ENCODE data around the gene ELAVL3. TPM values are rescaled to one million over a fixed set of nuclear protein-coding genes. Genes with fewer than 3 reads are reported as not detected.

The ELAVL3 gene
- not detected for total RNA-seq
- polyA plus RNA-seq: not detected

DNA sequence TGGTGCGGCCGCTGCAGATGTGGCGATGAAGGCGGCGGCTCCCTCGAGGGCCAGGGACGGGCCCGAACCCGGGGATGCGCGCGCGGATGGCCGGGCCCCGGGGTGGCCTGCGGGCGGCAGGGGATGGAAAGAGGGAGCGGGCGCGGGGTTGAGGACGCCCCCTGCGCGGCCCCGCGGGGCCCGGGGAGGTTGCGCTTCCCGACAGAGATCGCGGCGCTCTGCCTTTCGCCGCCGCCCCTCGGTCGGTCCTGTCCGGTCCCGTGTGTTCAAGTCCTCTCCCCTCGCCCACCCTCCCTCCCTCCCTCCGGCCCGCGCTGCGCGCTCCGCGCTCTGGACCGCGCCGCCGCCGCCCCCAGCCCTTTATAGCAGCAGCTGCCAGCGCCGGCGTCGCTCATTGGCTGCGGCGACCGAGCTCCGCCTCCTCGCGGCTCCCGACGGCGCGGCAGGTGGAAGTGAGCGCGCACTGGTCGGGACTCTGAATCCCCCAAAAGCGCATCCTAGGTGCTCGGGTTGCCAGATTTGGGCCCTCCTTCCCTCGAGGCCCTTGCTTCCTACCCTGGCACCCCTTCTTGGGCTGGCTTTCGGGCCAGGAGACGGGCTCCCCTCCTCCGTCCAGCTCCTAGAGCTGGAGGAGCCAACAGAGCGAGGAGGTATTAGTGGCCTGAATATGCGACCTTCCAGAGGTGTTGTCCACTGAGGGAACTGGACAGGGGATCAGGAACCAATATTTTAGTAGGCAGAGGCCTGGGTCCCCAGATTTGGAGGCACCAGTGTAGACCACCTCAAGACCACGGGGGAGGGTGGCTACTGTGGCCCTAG, at the start of gene ELAVL3:
Gene ELAVL3 (minus strand): TSS at position 332 of the 819 bp plus-strand sequence. CDS start 438 bp downstream, outside the sequence.
- POLR2A ChIA-PET: no interaction called here
- H3K9me3 ChIP-seq (ENCODE audit: low read length): no peaks in the 10 kb centered on the region
- H3K27ac Mint-ChIP-seq: peak within 1 kb of the TSS in 5 of 8 donors; percentile 19 to 54 (median 34)
- H3K4me3 Mint-ChIP-seq: peak within 1 kb of the TSS in 5 of 7 donors; percentile 43 to 79 (median 58)
- peaks cover 19 to 26% (median 25%) of the 10 kb centered on the region in 3 donors for H3K4me1 Mint-ChIP-seq
- CTCF ChIA-PET: interaction anchor here (1.2 to 3.3 kb wide), 2 partner anchors 52 to 100 kb away, joined by 3 to 35 read pairs; no protein-coding TSS in a partner anchor
- H3K27me3 ChIP-seq (ENCODE audit: insufficient read depth, low read length, poor library complexity, severe bottlenecking): peaks cover 15% of the 10 kb centered on the region
- H3K36me3 Mint-ChIP-seq: peaks cover 0 to 9% (median 0%) of the 10 kb centered on the region in 3 donors
- H3K9me3 Mint-ChIP-seq: no peaks in the 10 kb centered on the region
- H3K4me3 ChIP-seq (ENCODE audit: low read length): no peak within 1 kb of the TSS
- no peaks in the 10 kb centered on the region for H3K36me3 ChIP-seq (ENCODE audit: insufficient read depth, low read length)
- no peak within 1 kb of the TSS for H3K27ac ChIP-seq (ENCODE audit: low read depth, low read length)
- peaks cover 23% of the 10 kb centered on the region for H3K4me1 ChIP-seq (ENCODE audit: insufficient read depth, low read length)
- peaks cover 26 to 29% of the 10 kb centered on the region in 2 donors for H3K27me3 Mint-ChIP-seq
- no peak for DNase-seq

DNA sequence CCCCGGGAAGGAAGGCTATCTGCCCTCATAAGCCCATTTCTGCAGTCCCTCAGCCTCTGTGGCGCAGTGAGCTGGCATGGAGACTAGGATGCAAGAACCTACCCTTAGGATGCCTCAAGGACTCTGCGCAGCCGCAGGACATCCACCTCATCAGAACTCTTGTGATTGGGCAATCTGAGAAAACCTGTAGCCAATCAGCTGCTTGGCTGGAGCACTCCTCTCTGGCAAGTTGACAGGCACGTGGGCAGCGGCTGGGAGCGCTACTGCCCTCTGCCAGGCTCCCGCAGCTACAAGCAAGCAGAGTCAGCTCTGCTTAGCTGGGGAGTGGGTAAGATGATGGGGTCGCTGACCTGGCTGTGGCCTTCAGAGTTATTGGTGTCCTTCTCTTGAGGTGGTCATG, 49.6 kb upstream of the ELAVL3 start:
- peak overlapping the region in 1 of 8 donors; percentile 33 for H3K27ac Mint-ChIP-seq
- H3K36me3 Mint-ChIP-seq: peaks cover 0 to 14% (median 4%) of the 10 kb centered on the region in 3 donors
- Histone ChIP-seq H3K27ac (ENCODE audit: low read depth, low read length) (no peak overlapping the region), H3K36me3 (ENCODE audit: insufficient read depth, low read length) (no peaks in the 10 kb centered on the region), H3K4me1 (ENCODE audit: insufficient read depth, low read length) (peaks cover 19% of the 10 kb centered on the region), H3K4me3 (ENCODE audit: low read length) (no peak overlapping the region), H3K27me3 (ENCODE audit: insufficient read depth, low read length, poor library complexity, severe bottlenecking) (no peaks in the 10 kb centered on the region), H3K9me3 (ENCODE audit: low read length) (no peaks in the 10 kb centered on the region)
- H3K4me1 Mint-ChIP-seq: peaks cover 22 to 31% (median 23%) of the 10 kb centered on the region in 3 donors
- peak overlapping the region in 3 of 7 donors; percentile 16 to 55 (median 37) for H3K4me3 Mint-ChIP-seq
- no peaks in the 10 kb centered on the region for H3K9me3 Mint-ChIP-seq
- POLR2A ChIA-PET: no interaction called here
- CTCF ChIA-PET: interaction anchor here (2.8 kb wide), 1 partner anchor 48 kb away, joined by 9 read pairs; no protein-coding TSS in a partner anchor
- DNase-seq: peak in 1 of 5 donors; percentile 49
- H3K27me3 Mint-ChIP-seq: no peaks in the 10 kb centered on the region

DNA sequence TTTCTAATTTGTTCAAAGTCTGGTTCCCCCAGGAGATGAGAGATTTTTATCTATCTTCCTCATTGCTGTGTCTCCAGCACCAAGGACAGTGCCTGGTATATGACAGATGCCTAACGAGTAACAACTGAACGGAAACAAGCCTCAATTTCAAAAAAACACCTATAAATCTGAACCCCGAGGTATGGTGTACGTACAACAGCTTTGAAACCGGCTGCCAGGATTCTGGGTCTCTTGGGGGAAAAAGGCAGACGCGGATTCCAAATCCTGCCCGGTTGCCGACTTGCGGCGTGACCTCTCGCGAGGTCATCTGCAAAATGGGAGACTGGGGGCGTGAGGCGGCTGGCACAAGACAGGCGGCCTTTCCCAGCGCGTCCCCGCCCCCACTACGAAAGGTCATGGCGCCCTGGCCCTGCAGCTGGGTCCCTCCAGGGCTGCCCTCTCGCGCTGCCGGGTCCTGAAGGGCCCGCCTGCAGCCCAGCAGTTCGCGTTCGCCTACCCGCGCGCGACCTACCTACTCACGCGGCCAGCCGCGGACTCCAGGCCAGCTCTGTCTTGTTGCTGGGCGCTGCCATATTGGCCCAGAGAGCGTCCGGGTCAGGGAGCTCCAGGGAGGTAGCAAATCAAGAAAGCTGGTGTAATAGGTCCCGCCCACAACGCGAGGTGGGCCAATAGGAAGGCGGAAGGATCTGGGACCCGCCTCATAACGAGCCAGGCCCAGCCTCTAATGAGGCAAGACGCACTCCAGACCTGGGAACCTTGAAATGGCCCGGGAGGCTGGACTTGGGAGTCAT, 47.9 kb upstream of the ELAVL3 start, which contains the start of gene ECSIT:
Gene ECSIT (minus strand): TSS at position 584 of the 791 bp plus-strand sequence. CDS start 9,964 bp downstream, outside the sequence.
- Histone ChIP-seq H3K9me3 (ENCODE audit: low read length) (no peaks in the 10 kb centered on the region), H3K27ac (ENCODE audit: low read depth, low read length) (peak within 1 kb of the TSS; percentile 60), H3K4me3 (ENCODE audit: low read length) (peak within 1 kb of the TSS; percentile 97), H3K27me3 (ENCODE audit: insufficient read depth, low read length, poor library complexity, severe bottlenecking) (no peaks in the 10 kb centered on the region), H3K4me1 (ENCODE audit: insufficient read depth, low read length) (peaks cover 18% of the 10 kb centered on the region), H3K36me3 (ENCODE audit: insufficient read depth, low read length) (no peaks in the 10 kb centered on the region)
- no peaks in the 10 kb centered on the region for H3K27me3 Mint-ChIP-seq
- POLR2A ChIA-PET: interaction anchor here (0.6 to 1.0 kb wide), 6 partner anchors 14 to 1194 kb away, joined by 3 to 18 read pairs (median 4); partner anchors contain the start of genes ELOF1 and SWSAP1
- H3K36me3 Mint-ChIP-seq: peaks cover 0 to 17% (median 4%) of the 10 kb centered on the region in 3 donors
- CTCF ChIA-PET: interaction anchor here (0.6 to 2.8 kb wide), 5 partner anchors 11 to 235 kb away, joined by 3 to 9 read pairs (median 4); no protein-coding TSS in a partner anchor
- H3K4me1 Mint-ChIP-seq: peaks cover 17 to 28% (median 21%) of the 10 kb centered on the region in 3 donors
- H3K27ac Mint-ChIP-seq: peak within 1 kb of the TSS; percentile 91 to 99 (median 96)
- peak; percentile 82 to 94 (median 89) for DNase-seq
- H3K4me3 Mint-ChIP-seq: peak within 1 kb of the TSS; percentile 92 to 98 (median 97)
- H3K9me3 Mint-ChIP-seq: no peaks in the 10 kb centered on the region

DNA sequence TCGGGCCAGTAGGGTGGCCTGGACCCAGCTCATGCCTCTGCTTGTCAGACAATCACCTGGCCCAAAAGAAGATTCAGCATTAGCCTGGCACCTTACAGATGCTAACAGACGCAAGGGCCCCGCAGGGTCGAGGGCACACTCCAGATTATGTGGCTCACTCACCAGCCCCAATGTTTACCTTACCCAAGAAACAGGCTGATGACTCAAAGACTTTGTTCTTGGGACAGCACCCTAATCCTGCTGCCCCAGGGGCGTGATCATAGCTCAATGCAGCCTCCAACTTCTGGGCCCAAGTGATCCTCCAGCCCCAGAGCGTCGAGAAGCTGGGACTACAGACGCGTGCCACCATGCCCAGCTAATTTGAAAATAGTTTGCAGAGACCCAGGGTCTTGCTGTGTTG, 38.3 kb upstream of the ELAVL3 start:
- no peak overlapping the region for H3K4me3 Mint-ChIP-seq
- Histone ChIP-seq H3K36me3 (ENCODE audit: insufficient read depth, low read length) (peaks cover 13% of the 10 kb centered on the region), H3K4me1 (ENCODE audit: insufficient read depth, low read length) (no peaks in the 10 kb centered on the region), H3K27me3 (ENCODE audit: insufficient read depth, low read length, poor library complexity, severe bottlenecking) (no peaks in the 10 kb centered on the region), H3K4me3 (ENCODE audit: low read length) (no peak overlapping the region), H3K9me3 (ENCODE audit: low read length) (no peaks in the 10 kb centered on the region), H3K27ac (ENCODE audit: low read depth, low read length) (no peak overlapping the region)
- H3K27me3 Mint-ChIP-seq: no peaks in the 10 kb centered on the region
- H3K27ac Mint-ChIP-seq: no peak overlapping the region
- no peaks in the 10 kb centered on the region for H3K9me3 Mint-ChIP-seq
- peaks cover 0 to 15% (median 4%) of the 10 kb centered on the region in 3 donors for H3K4me1 Mint-ChIP-seq
- no peak for DNase-seq
- H3K36me3 Mint-ChIP-seq: peaks cover 0 to 58% (median 9%) of the 10 kb centered on the region in 3 donors
- CTCF ChIA-PET: interaction anchor here (1.1 kb wide), 1 partner anchor 17 kb away, joined by 4 read pairs; no protein-coding TSS in a partner anchor
- POLR2A ChIA-PET: no interaction called here

DNA sequence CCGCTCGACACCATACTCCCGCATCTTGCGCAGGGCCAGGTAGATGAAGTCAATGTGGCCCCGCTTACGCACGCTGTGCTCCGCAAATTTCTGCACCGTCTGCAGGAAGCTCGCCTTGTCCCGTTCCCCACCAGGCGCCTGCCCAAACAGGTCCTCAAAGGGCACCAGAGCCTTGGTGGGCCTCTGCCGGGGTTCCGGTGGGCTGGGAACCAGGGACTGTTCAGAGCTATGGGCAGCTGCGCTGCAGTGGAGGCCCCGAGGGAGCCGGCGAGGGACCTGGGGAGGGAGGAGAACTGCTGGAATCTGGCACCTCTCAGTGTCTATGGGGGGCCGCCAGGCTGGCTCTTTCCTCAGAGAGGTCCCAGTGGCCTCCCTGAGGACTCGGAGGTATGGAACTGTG, 33.1 kb upstream of the ELAVL3 start:
- POLR2A ChIA-PET: no interaction called here
- no peak overlapping the region for H3K4me3 Mint-ChIP-seq

GRCh38 chr19:11510444-11510843, 29.6 kb upstream of the ELAVL3 start:
- H3K36me3 Mint-ChIP-seq: peaks cover 0 to 44% (median 4%) of the 10 kb centered on the region in 3 donors
- Histone ChIP-seq H3K4me3 (ENCODE audit: low read length) (no peak overlapping the region), H3K4me1 (ENCODE audit: insufficient read depth, low read length) (peaks cover 6% of the 10 kb centered on the region), H3K36me3 (ENCODE audit: insufficient read depth, low read length) (no peaks in the 10 kb centered on the region), H3K9me3 (ENCODE audit: low read length) (no peaks in the 10 kb centered on the region), H3K27me3 (ENCODE audit: insufficient read depth, low read length, poor library complexity, severe bottlenecking) (no peaks in the 10 kb centered on the region), H3K27ac (ENCODE audit: low read depth, low read length) (no peak overlapping the region)
- H3K27ac Mint-ChIP-seq: peak overlapping the region in 1 of 8 donors; percentile 12
- POLR2A ChIA-PET: no interaction called here
- H3K9me3 Mint-ChIP-seq: no peaks in the 10 kb centered on the region
- H3K27me3 Mint-ChIP-seq: no peaks in the 10 kb centered on the region
- no peak for DNase-seq
- H3K4me1 Mint-ChIP-seq: peaks cover 0 to 10% (median 4%) of the 10 kb centered on the region in 3 donors
- CTCF ChIA-PET: no interaction called here
- no peak overlapping the region for H3K4me3 Mint-ChIP-seq

More for the DNA sequence above, 33.1 kb upstream of the ELAVL3 start:
- Histone ChIP-seq H3K27me3 (ENCODE audit: insufficient read depth, low read length, poor library complexity, severe bottlenecking) (no peaks in the 10 kb centered on the region), H3K9me3 (ENCODE audit: low read length) (no peaks in the 10 kb centered on the region), H3K36me3 (ENCODE audit: insufficient read depth, low read length) (peaks cover 13% of the 10 kb centered on the region), H3K27ac (ENCODE audit: low read depth, low read length) (no peak overlapping the region), H3K4me1 (ENCODE audit: insufficient read depth, low read length) (no peaks in the 10 kb centered on the region), H3K4me3 (ENCODE audit: low read length) (no peak overlapping the region)
- peaks cover 0 to 64% (median 9%) of the 10 kb centered on the region in 3 donors for H3K36me3 Mint-ChIP-seq
- CTCF ChIA-PET: no interaction called here
- H3K4me1 Mint-ChIP-seq: peaks cover 0 to 3% (median 0%) of the 10 kb centered on the region in 3 donors
- no peak overlapping the region for H3K27ac Mint-ChIP-seq
- no peak for DNase-seq
- H3K9me3 Mint-ChIP-seq: no peaks in the 10 kb centered on the region
- no peaks in the 10 kb centered on the region for H3K27me3 Mint-ChIP-seq

DNA sequence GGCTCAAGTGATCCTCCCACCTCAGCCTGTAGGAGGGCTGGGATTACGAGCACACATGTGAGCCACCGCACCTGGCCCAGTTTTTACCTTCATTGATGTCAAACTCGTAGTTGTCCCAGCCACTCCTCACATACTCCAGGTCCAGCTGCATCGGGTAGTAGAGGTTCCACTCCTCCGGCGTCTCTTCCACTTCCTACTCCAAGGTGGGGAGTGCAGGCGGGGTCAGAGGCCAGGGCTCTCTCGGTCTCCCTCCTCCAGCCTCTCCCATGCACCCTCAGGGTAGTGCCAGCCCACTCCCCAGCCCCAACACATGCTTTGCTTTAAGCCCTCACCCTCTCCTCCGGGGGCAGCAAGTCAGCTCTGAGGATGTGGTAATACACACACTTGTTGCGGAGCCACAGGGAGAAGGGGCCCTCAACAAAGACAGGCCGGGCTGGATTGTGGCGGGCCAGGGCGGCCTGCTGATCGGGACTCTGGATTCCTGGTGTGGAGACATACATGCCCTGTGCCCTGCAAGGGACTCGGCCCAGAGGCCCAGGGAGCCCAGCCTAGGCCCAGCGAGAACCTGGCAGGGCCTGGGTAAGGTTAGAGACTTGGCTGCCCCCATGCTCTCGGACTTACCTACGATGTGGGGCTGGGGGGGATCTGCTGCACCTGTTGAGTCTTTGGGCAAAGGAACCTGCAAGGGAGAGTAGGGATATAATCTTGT, 26.7 kb upstream of the ELAVL3 start:
- Histone ChIP-seq H3K4me3 (ENCODE audit: low read length) (no peak overlapping the region), H3K9me3 (ENCODE audit: low read length) (no peaks in the 10 kb centered on the region), H3K27ac (ENCODE audit: low read depth, low read length) (no peak overlapping the region), H3K4me1 (ENCODE audit: insufficient read depth, low read length) (peaks cover 11% of the 10 kb centered on the region), H3K27me3 (ENCODE audit: insufficient read depth, low read length, poor library complexity, severe bottlenecking) (no peaks in the 10 kb centered on the region), H3K36me3 (ENCODE audit: insufficient read depth, low read length) (no peaks in the 10 kb centered on the region)
- Mint-ChIP-seq H3K36me3 (peaks cover 0 to 28% (median 6%) of the 10 kb centered on the region in 3 donors), H3K27me3 (no peaks in the 10 kb centered on the region), H3K4me1 (peaks cover 10 to 18% (median 13%) of the 10 kb centered on the region in 3 donors), H3K9me3 (no peaks in the 10 kb centered on the region), H3K27ac (peak overlapping the region in 2 of 8 donors; percentile 40 to 93), H3K4me3 (peak overlapping the region; percentile 52 to 75 (median 67))
- DNase-seq: no peak
- ChIA-PET CTCF (no interaction called here), POLR2A (interaction anchor here (0.6 kb wide), 1 partner anchor 577 kb away, joined by 3 read pairs; no protein-coding TSS in a partner anchor)
